ENCODE data around the gene HBE1.
"Not testable (repeated sequence)": the region's sequence is repeated elsewhere in the genome, so short reads cannot be mapped to it uniquely, and the experiment has no call there.

The HBE1 gene

GRCh38 chr11:5254646-5255413, 14.9 kb downstream of the HBE1 start, which contains the start of gene HBG2:
TSS of gene HBG2 (minus strand) at chr11:5254781. CDS start at chr11:5254728, 53 bp downstream.
- DNase-seq (ENCODE audit: insufficient read length, low spot score); FAIRE-seq: not testable (repeated sequence)

GRCh38 chr11:5254023-5254422, 15.7 kb downstream of the HBE1 start:
- not testable (repeated sequence) for DNase-seq (ENCODE audit: insufficient read length, low spot score); FAIRE-seq

- not testable (repeated sequence) for DNase-seq (ENCODE audit: insufficient read length, low spot score); FAIRE-seq
Measured at GRCh38 chr11:5253440-5253839, 16.3 kb downstream of the HBE1 start.

GRCh38 chr11:5252919-5253265, 16.9 kb downstream of the HBE1 start:
- DNase-seq (ENCODE audit: insufficient read length, low spot score) (no peak), FAIRE-seq (no peak)

- no peak for FAIRE-seq
- no peak for DNase-seq (ENCODE audit: insufficient read length, low spot score)
Measured at GRCh38 chr11:5252192-5252918, 17.4 kb downstream of the HBE1 start.

GRCh38 chr11:5251746-5252145, 18.0 kb downstream of the HBE1 start:
- FAIRE-seq (no peak), DNase-seq (ENCODE audit: insufficient read length, low spot score) (no peak)

GRCh38 chr11:5250543-5251204, 19.1 kb downstream of the HBE1 start:
- no peak for FAIRE-seq
- no peak for DNase-seq (ENCODE audit: insufficient read length, low spot score)

- DNase-seq (ENCODE audit: insufficient read length, low spot score); FAIRE-seq: not testable (repeated sequence)
Measured at GRCh38 chr11:5249807-5250396, 19.8 kb downstream of the HBE1 start, which contains the start of gene HBG1. TSS of gene HBG1 (minus strand) at chr11:5249857. CDS start at chr11:5249804, 53 bp downstream.

GRCh38 chr11:5248498-5248897, 21.2 kb downstream of the HBE1 start:
- DNase-seq (ENCODE audit: insufficient read length, low spot score); FAIRE-seq: not testable (repeated sequence)

GRCh38 chr11:5247472-5248192, 22.1 kb downstream of the HBE1 start:
- DNase-seq (ENCODE audit: insufficient read length, low spot score) (no peak), FAIRE-seq (no peak)

GRCh38 chr11:5246772-5247471, 22.8 kb downstream of the HBE1 start:
- FAIRE-seq (no peak), DNase-seq (ENCODE audit: insufficient read length, low spot score) (no peak)

- no peak for FAIRE-seq
Measured at GRCh38 chr11:5245155-5245554, 24.6 kb downstream of the HBE1 start.

GRCh38 chr11:5243816-5244180, 25.9 kb downstream of the HBE1 start:
- DNase-seq (ENCODE audit: insufficient read length, low spot score) = no peak
- FAIRE-seq = no peak

More at GRCh38 chr11:5245155-5245554, 24.6 kb downstream of the HBE1 start:
- no peak for DNase-seq (ENCODE audit: insufficient read length, low spot score)

- DNase-seq (ENCODE audit: insufficient read length, low spot score) (no peak), FAIRE-seq (no peak)
Measured at GRCh38 chr11:5242933-5243815, 26.6 kb downstream of the HBE1 start.

- FAIRE-seq = no peak
Measured at GRCh38 chr11:5242208-5242607, 27.5 kb downstream of the HBE1 start.

GRCh38 chr11:5241458-5241857, 28.3 kb downstream of the HBE1 start:
- DNase-seq (ENCODE audit: insufficient read length, low spot score) = no peak
- no peak for FAIRE-seq

More at GRCh38 chr11:5242208-5242607, 27.5 kb downstream of the HBE1 start:
- DNase-seq (ENCODE audit: insufficient read length, low spot score) = no peak

- DNase-seq (ENCODE audit: insufficient read length, low spot score) = no peak
- FAIRE-seq = no peak
Measured at GRCh38 chr11:5240458-5240857, 29.3 kb downstream of the HBE1 start.

GRCh38 chr11:5240056-5240455, 29.7 kb downstream of the HBE1 start:
- no peak for FAIRE-seq
- no peak for DNase-seq (ENCODE audit: insufficient read length, low spot score)

- FAIRE-seq = no peak
Measured at GRCh38 chr11:5239046-5239445, 30.7 kb downstream of the HBE1 start.

More at GRCh38 chr11:5239046-5239445, 30.7 kb downstream of the HBE1 start:
- no peak for DNase-seq (ENCODE audit: insufficient read length, low spot score)

Data from HTR-8/SVneo (cell line).